ENCODE data around the gene GRIA1.

GRIA1 gene

DNA sequence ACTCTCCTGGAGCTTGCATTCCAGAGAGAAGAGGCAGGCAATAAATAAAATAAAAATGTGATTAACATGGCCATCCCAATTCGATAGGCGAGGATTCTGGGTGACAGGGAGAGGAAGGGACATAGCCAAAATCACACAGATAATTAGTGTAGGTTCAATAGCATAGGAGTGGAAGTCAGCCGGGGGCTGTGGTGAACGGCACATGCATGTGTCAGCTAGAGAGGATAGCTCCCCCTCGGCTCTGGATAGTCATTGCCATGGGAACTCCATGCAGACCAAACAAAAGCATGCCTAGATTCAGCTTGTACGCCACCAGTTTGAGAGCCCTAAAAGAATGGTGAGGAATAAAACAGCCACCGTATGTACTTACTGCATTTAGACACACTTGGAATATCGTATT, 223.5 kb downstream of the GRIA1 start:
- TF ChIP-seq, protein P1, sequence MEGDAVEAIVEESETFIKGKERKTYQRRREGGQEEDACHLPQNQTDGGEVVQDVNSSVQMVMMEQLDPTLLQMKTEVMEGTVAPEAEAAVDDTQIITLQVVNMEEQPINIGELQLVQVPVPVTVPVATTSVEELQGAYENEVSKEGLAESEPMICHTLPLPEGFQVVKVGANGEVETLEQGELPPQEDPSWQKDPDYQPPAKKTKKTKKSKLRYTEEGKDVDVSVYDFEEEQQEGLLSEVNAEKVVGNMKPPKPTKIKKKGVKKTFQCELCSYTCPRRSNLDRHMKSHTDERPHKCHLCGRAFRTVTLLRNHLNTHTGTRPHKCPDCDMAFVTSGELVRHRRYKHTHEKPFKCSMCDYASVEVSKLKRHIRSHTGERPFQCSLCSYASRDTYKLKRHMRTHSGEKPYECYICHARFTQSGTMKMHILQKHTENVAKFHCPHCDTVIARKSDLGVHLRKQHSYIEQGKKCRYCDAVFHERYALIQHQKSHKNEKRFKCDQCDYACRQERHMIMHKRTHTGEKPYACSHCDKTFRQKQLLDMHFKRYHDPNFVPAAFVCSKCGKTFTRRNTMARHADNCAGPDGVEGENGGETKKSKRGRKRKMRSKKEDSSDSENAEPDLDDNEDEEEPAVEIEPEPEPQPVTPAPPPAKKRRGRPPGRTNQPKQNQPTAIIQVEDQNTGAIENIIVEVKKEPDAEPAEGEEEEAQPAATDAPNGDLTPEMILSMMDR (IDR thresholded peaks at IDR 0.05), result no peak

DNA sequence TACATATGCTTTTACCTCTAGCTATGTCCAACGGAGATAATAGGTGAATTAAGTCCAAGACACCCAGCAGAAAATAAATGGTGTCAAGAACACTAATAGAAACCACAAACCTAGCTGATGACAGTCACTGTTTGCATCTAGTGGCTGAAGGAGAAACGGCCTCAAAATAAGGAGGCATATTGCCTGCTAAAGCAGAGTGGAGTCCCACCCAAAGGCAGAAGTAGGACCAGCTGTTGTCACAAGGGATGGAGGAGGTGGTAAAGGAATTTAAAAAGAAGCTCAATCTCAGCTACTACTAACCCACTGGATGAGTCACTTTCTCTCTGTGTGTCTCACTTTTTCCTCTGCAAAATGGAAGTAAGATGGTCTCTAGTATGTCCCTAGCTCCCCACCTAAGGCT, 224.3 kb downstream of the GRIA1 start:
- TF ChIP-seq, protein P1 (IDR thresholded peaks at IDR 0.05), result no peak

DNA sequence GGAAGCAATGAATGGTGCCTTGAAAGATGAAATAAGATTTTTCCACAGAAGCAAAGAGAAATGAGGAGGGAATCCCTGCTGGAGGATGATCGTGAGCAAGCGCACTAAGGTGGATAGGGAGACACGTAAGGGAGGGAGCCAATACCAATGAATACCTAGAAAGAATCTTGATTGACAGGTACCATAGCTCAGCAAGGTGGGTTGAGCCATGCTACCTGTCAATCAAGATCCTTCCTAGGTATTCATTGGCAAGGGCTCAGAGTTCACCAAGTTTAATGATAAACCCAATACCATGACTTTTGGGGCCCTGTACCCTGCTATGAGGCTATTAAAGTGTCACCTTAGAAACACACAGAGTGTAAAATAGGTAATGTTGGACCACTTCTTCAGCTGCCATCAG, 226.8 kb downstream of the GRIA1 start:
- TF ChIP-seq, protein P1 (IDR thresholded peaks at IDR 0.05), result no peak

DNA sequence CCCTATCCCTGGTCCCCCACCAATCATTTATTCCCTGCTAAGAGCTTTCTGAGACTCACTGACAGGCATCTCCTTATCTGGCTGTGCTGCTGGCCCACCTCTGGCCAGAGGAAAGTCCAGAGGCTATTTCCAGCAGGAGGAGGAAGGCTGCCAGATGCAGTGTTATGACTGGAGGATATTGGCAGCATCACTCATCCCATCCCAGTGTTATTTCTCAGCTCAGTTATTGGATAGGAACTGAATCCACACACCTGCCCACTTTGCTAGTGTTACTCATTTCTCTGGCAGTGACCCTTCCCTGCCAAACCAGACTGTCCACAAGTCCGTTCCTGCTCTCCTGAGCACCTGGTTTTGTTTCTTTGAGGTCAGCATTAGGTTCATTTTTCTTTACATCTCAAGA, 228.2 kb downstream of the GRIA1 start:
- TF ChIP-seq, protein P1 (IDR thresholded peaks at IDR 0.05), result no peak

DNA sequence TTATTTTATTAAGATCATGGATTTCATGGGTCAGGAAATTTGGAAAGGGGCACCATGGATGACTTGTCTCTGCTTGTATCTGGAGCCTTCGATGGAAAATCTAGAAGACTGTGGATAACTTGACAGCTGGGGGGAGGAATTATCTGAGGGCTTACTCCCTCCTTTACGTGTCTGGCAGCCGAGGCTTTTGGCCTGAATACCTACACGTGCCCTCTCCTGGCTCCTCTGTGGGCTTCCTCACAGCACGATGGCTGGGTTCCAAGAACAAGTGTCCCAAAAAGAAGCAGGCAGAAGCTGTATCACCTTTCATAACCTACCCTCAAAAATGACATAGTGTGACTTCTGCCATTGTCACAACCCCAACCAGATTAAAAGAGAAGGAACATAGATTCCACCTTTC, 228.9 kb downstream of the GRIA1 start:
- TF ChIP-seq, protein P1 (IDR thresholded peaks at IDR 0.05), result no peak

DNA sequence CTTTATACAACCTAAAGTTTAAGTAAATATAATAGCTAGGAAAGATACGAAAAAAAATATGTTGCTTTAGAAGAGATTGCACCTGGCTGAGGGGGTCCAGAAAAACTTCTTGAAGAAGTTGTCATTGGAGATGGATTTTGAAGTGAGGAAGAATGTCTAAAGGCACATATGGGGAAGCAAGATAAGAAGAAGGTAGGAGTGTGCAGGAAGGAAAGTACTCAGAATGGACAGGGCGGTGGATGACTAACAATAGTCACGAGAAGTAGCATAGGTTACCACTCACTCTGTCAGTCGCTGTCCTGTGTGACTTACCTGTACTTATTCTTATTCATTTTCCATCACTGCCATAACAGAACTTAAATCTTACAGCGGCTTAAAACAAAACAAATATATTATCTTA, 251.6 kb downstream of the GRIA1 start:
- TF ChIP-seq, protein P1 (IDR thresholded peaks at IDR 0.05), result no peak

DNA sequence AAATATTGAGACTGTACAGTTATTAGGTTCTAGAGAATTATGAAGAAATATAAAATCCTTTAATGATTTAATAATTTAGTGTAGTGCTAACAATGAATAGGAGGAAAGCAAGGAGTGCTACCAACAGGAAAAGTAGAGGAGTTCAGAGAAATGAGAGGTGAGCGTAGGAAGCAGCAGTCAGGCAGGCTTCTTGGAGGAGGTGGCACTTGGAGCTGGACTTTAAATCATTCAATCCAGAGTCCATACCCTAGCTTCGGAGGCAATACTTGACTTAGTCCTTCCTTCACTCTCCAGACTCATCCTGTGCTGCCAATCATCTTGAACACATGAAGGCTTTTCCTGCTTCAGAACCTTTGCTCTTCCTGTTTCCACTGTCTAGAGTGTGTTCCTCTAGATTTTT, 254.3 kb downstream of the GRIA1 start:
- TF ChIP-seq, protein P1 (IDR thresholded peaks at IDR 0.05), result no peak

DNA sequence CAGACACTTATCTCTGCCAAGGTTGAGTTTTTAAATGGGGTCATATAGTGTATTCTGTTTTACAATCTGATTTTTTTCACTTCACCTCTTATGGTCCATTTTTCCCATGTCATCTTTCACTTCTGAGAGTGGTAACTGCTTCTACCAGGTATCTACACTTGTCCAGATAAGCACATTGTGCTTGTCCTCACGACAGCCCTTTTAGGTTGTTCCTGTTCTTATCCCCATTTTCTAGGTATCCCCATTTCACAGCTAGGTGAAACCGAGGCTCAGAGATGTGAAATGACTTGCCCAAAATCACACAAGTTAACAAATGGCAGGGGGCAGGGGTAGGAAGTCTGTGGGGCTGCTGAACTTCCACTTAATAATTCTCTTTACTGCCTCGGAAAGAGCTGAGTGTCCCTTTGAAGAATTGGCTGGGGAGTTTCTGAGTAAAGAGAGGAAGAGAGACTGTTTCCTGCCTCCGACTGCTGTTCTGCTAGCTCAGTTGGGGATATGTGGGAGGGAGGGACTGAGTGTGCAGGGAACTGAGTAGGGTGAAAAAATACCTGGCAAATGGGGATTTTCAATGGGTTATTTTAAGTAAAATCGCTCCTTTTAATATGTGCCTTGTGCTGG, 255.4 kb downstream of the GRIA1 start:
- TF ChIP-seq, protein P1 (IDR thresholded peaks at IDR 0.05), result no peak

All from LNCAP (cell line).